Right lobe of liver (tissue), 6 donors: ENCODE data around the gene GREB1. TPM values are rescaled to one million over a fixed set of nuclear protein-coding genes. Genes with fewer than 3 reads are reported as not detected.
A peak's percentile ranks its signal among the peaks of the same experiment; 100 is the strongest.

Source experiments
- ATAC-seq, 4 donors: fragments of 200-7000 bp; cut with Tn5 transposase; one replicate each; pipeline ENCODE4 v1.9.1; 2020; ENCODE audit warnings: mild to moderate bottlenecking in 4 of 4, moderate library complexity in 4 of 4
- DNase-seq, 3 donors: peaks; one replicate each; pipeline ENCODE4 v3.0.0-alpha.2; 2020
- H3K27ac ChIP-seq, 3 donors: fragments of 200-600 bp; one replicate each; pipeline ENCODE4 v1.8.0; 2022
- H3K27me3 ChIP-seq, 2 donors: fragments of 200-600 bp; one replicate each; pipeline ENCODE4 v1.8.0; 2022
- H3K36me3 ChIP-seq, 4 donors: fragments of 200-600 bp; sonication (generic) in 1 of 4; one replicate each; pipeline versions ENCODE4 v1.5.1 to v1.8.0; 2017 to 2022; ENCODE audit warnings: control low read depth in 1 of 4
- H3K4me1 ChIP-seq, 4 donors: fragments of 200-600 bp; sonication (generic) in 1 of 4; one replicate each; pipeline versions ENCODE4 v1.5.1 to v1.8.0; 2017 to 2022; ENCODE audit warnings: control low read depth in 1 of 4
- H3K4me3 ChIP-seq, 3 donors: fragments of 200-600 bp; one replicate each; pipeline ENCODE4 v1.8.0; 2022
- H3K9me3 ChIP-seq, 4 donors: fragments of 200-600 bp; sonication (generic) in 1 of 4; one replicate each; pipeline versions ENCODE4 v1.5.1 to v1.8.0; 2017 to 2022; ENCODE audit warnings: control low read depth in 1 of 4
- CTCF ChIP-seq, 4 donors: fragments of 200-600 bp in 3 of 4; fragments of 450-650 bp in 1 of 4; IDR thresholded peaks; one replicate each; pipeline versions ENCODE4 v1.5.1 to v1.8.0; 2016 to 2022; ENCODE audit warnings: antibody characterized with exemption in 4 of 4, mild to moderate bottlenecking in 2 of 4
- POLR2A ChIP-seq: fragments of 450-650 bp; IDR thresholded peaks from one replicate; pipeline ENCODE4 v1.6.1; 2017; ENCODE audit warnings: antibody characterized with exemption, mild to moderate bottlenecking
- WGBS: methylation state at CpG from one replicate; pipeline ENCODE4 v1.1.6; 2018; ENCODE audit warnings: low coverage, low lambda C conversion rate; ENCODE audit not compliant: insufficient coverage; ENCODE audit errors: missing lambda C conversion rate; 5-methylcytosine and 5-hydroxymethylcytosine counted together
- intact Hi-C, 2 donors: fragments of 100-400 bp; cut with DNase I; formaldehyde crosslinking; loops; one replicate each; pipeline versions ENCODE4 v1.11.2 to v1.14.1; 2022
- total RNA-seq, 6 experiments: library from RNA; depleted of rRNA in 2 of 6; stranded (reverse); fragments of >200 nt in 2 of 6; fragmentation: NEBNext Ultra II Directional in 3 of 6; extraction: Animal tissue kit (Norgen Biotek cat#: 25700) in 3 of 6; gene quantifications; one replicate each; pipeline versions ENCODE4 v1.1.0 to v1.2.4, GENCODE V29; 2016 to 2023
- donor health status: DM: no; HTN: yes; CAD: no.
- donor health status: DM: no; HTN: no; CAD: no.
- donor health status: DM: no; HTN: no; CAD: no.
- donor health status: DM: no; HTN: yes; CAD: no.
- donor health status: DM: no; HTN: yes; CAD: no.

The GREB1 gene
- total RNA-seq, 6 experiments from 2014 or later, result 1.6 to 19.5 (median 6.5) TPM

- Histone ChIP-seq H3K27me3 (no peaks in the 10 kb centered on the region), H3K9me3 (peaks cover 0 to 2% (median 0%) of the 10 kb centered on the region in 4 donors), H3K27ac (peak overlapping the region in 2 of 3 donors; percentile 61 to 86), H3K4me3 (no peak overlapping the region), H3K36me3 (no peaks in the 10 kb centered on the region), H3K4me1 (peaks cover 0 to 30% (median 9%) of the 10 kb centered on the region in 4 donors)
- ATAC-seq (peak; percentile 74 to 86 (median 80)), DNase-seq (peak; percentile 39 to 82 (median 82))
- 26% methylated on average over 3 of the region's 3 CpGs for WGBS
- intact Hi-C loops, result no loop called here
- TF ChIP-seq POLR2A (no peak), CTCF (IDR thresholded peaks at IDR 0.05) (no peak)
These were observed 27.3 kb upstream of the GREB1 start for GRCh38 chr2:11506611-11506969.

GRCh38 chr2:11507517-11507916, 26.3 kb upstream of the GREB1 start:
- no peak for ATAC-seq
- peaks cover 0 to 2% (median 0%) of the 10 kb centered on the region in 4 donors for H3K9me3 ChIP-seq
- no peaks in the 10 kb centered on the region for H3K27me3 ChIP-seq
- TF ChIP-seq POLR2A (no peak), CTCF (IDR thresholded peaks at IDR 0.05) (no peak)
- peak overlapping the region in 1 of 3 donors; percentile 86 for H3K27ac ChIP-seq
- H3K36me3 ChIP-seq, result no peaks in the 10 kb centered on the region
- H3K4me1 ChIP-seq, result peaks cover 0 to 30% (median 9%) of the 10 kb centered on the region in 4 donors
- intact Hi-C loops, result no loop called here
- no peak for DNase-seq
- 100% methylated on average over 1 of the region's 2 CpGs for WGBS
- no peak overlapping the region for H3K4me3 ChIP-seq

- no peak overlapping the region for H3K4me3 ChIP-seq
- H3K27ac ChIP-seq, result peak overlapping the region in 1 of 3 donors; percentile 86
- H3K36me3 ChIP-seq, result no peaks in the 10 kb centered on the region
- ATAC-seq (peak in 3 of 4 donors; percentile 8 to 24 (median 15)), DNase-seq (no peak)
- WGBS, result 56% methylated on average over 8 of the region's 8 CpGs
- H3K27me3 ChIP-seq, result no peaks in the 10 kb centered on the region
- intact Hi-C loops, result no loop called here
- TF ChIP-seq POLR2A (no peak), CTCF (IDR thresholded peaks at IDR 0.05) (no peak)
- H3K4me1 ChIP-seq, result peaks cover 0 to 30% (median 9%) of the 10 kb centered on the region in 4 donors
- peaks cover 0 to 2% (median 0%) of the 10 kb centered on the region in 4 donors for H3K9me3 ChIP-seq
These were observed 25.6 kb upstream of the GREB1 start for GRCh38 chr2:11508279-11508678.

DNA sequence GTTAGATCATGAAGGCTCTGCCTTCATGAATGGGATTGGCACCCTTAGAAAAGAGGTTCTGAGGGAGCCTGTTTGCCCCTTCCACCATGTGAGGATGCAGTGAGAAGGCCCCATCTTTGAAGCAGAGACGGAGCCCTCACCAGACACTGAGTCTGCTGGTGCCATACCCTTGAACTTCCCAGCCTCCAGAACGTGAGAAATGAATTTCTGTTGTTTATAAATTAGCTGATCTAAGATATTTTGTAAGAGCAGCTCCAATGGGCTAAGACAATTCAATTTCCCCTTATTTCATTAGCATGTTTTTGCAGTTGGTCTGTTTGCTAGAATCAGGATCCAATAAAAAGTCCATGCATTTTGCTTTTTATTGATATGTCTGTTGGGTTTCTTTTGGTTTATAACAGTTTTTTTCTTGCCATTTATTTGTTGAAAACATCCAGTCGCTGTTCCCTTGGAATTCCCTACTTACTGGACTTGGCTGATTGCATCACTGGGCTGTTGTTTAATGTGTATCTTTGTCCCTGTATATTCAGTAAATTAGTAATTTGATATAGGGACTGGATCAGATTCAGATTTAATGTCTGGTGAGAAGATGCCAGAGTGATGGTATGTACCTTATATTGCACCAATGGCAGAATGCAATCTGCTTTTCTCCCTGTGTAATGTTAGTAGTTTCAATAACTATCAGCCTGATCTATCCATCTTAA, 24.0 kb upstream of the GREB1 start:
- no peak for DNase-seq
- intact Hi-C loops, result no loop called here

More for the DNA sequence above, 24.0 kb upstream of the GREB1 start:
- peaks cover 0 to 30% (median 9%) of the 10 kb centered on the region in 4 donors for H3K4me1 ChIP-seq
- H3K27ac ChIP-seq, result no peak overlapping the region
- H3K9me3 ChIP-seq, result no peaks in the 10 kb centered on the region
- no peaks in the 10 kb centered on the region for H3K36me3 ChIP-seq
- no peaks in the 10 kb centered on the region for H3K27me3 ChIP-seq
- ATAC-seq, result no peak
- TF ChIP-seq CTCF (IDR thresholded peaks at IDR 0.05) (no peak), POLR2A (no peak)
- H3K4me3 ChIP-seq, result no peak overlapping the region
- WGBS, result 73% methylated on average over 1 of the region's 3 CpGs
